ENCODE measurements around the gene SYCP2.

GRCh38 chr20:59912609-59913008 is 20.8 kb downstream of the SYCP2 start:
- TF ChIP-seq CTCF (IDR thresholded peaks at IDR 0.05) (no peak), ZFX (IDR thresholded peaks at IDR 0.05; ENCODE audit: borderline replicate concordance) (no peak)

Measured in 22Rv1 (cell line).